NCI-H69 (cell line): ENCODE data around the gene SORCS2.

Source experiments
- DNase-seq: peaks from one replicate; lab custom pipeline; 2025; lab: John Stamatoyannopoulos, UW

Gene SORCS2

GRCh38 chr4:7474320-7474719 is 282.0 kb downstream of the SORCS2 start:
- DNase-seq, result no peak

GRCh38 chr4:7475207-7475606 is 282.9 kb downstream of the SORCS2 start:
- DNase-seq, result no peak

- DNase-seq, result no peak
Measured at GRCh38 chr4:7476820-7477219, 284.5 kb downstream of the SORCS2 start.

- DNase-seq, result no peak
Measured at GRCh38 chr4:7477695-7478094, 285.4 kb downstream of the SORCS2 start.

GRCh38 chr4:7478665-7479064 is 286.3 kb downstream of the SORCS2 start:
- DNase-seq, result no peak

GRCh38 chr4:7480423-7480822 is 288.1 kb downstream of the SORCS2 start:
- no peak for DNase-seq

- no peak for DNase-seq
Measured at GRCh38 chr4:7481227-7481626, 288.9 kb downstream of the SORCS2 start.

- DNase-seq, result peak; percentile 22
Measured at GRCh38 chr4:7485096-7485495, 292.8 kb downstream of the SORCS2 start.

GRCh38 chr4:7486101-7486500 is 293.8 kb downstream of the SORCS2 start:
- DNase-seq, result no peak

- DNase-seq, result no peak
Measured at GRCh38 chr4:7487502-7487901, 295.2 kb downstream of the SORCS2 start.

- DNase-seq, result no peak
Measured at GRCh38 chr4:7487998-7488671, 295.8 kb downstream of the SORCS2 start.

- DNase-seq, result no peak
Measured at GRCh38 chr4:7491915-7492314, 299.6 kb downstream of the SORCS2 start.

- DNase-seq, result no peak
Measured at GRCh38 chr4:7498446-7499200, 306.3 kb downstream of the SORCS2 start.

- peak; percentile 74 for DNase-seq
Measured at GRCh38 chr4:7499661-7500060, 307.3 kb downstream of the SORCS2 start.

- no peak for DNase-seq
Measured at GRCh38 chr4:7500404-7500803, 308.1 kb downstream of the SORCS2 start.

- no peak for DNase-seq
Measured at GRCh38 chr4:7501314-7501713, 309.0 kb downstream of the SORCS2 start.

GRCh38 chr4:7501873-7502272 is 309.5 kb downstream of the SORCS2 start:
- no peak for DNase-seq

- peak; percentile 29 for DNase-seq
Measured at GRCh38 chr4:7503559-7504249, 311.4 kb downstream of the SORCS2 start.

- no peak for DNase-seq
Measured at GRCh38 chr4:7505116-7505900, 313.0 kb downstream of the SORCS2 start.

GRCh38 chr4:7506119-7506518 is 313.8 kb downstream of the SORCS2 start:
- DNase-seq, result peak; percentile 70

GRCh38 chr4:7506572-7506971 is 314.2 kb downstream of the SORCS2 start:
- no peak for DNase-seq

- DNase-seq, result no peak
Measured at GRCh38 chr4:7507381-7507780, 315.0 kb downstream of the SORCS2 start.
